ENCODE data around the gene GRM8. TPM values are rescaled to one million over a fixed set of nuclear protein-coding genes. Genes with fewer than 3 reads are reported as not detected.

Gene GRM8
- total RNA-seq, 1 experiment from 2014 or later = not detected

DNA sequence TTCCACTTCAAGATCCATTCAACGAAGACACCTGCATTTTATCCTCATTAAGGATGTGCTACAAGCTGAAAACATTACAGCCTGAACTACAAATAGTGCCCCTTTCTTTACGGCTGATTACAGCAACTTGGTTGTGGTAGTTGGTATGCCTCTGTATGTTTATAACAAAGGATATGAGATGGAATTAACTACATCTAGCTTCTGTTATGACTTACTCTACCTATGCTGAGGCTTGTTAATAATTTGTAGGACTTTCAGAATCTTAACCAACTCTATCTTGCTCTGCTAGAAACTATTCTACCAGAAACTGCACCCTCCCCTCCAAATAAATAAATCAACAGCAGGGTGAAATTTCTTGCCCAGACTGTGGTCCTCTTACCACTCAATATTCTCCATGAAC lies 448.1 kb downstream of the GRM8 start:
- TF ChIP-seq EZH2 (IDR thresholded peaks at IDR 0.05; ENCODE audit: low read length, unreplicated experiment) (no peak), EZH2phosphoT487 (IDR thresholded peaks at IDR 0.05; ENCODE audit: borderline replicate concordance, low read length) (no peak)
- TF ChIP-seq, protein P1, sequence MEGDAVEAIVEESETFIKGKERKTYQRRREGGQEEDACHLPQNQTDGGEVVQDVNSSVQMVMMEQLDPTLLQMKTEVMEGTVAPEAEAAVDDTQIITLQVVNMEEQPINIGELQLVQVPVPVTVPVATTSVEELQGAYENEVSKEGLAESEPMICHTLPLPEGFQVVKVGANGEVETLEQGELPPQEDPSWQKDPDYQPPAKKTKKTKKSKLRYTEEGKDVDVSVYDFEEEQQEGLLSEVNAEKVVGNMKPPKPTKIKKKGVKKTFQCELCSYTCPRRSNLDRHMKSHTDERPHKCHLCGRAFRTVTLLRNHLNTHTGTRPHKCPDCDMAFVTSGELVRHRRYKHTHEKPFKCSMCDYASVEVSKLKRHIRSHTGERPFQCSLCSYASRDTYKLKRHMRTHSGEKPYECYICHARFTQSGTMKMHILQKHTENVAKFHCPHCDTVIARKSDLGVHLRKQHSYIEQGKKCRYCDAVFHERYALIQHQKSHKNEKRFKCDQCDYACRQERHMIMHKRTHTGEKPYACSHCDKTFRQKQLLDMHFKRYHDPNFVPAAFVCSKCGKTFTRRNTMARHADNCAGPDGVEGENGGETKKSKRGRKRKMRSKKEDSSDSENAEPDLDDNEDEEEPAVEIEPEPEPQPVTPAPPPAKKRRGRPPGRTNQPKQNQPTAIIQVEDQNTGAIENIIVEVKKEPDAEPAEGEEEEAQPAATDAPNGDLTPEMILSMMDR (conservative IDR thresholded peaks at IDR 0.05; ENCODE audit: low read depth, low read length) = no peak
- H3K9me3 ChIP-seq (ENCODE audit: low read length) = no peaks in the 10 kb centered on the region
- BruUV-seq (replicated peaks) = no TSS peak
- no peak overlapping the region for H3K4me2 ChIP-seq (ENCODE audit: low read length)
- H3K9me2 ChIP-seq (replicated peaks; ENCODE audit: low read length) = no peaks in the 10 kb centered on the region
- no peaks in the 10 kb centered on the region for H3K27me3 ChIP-seq (ENCODE audit: low read length)
- ChIA-PET POLR2A (ENCODE audit: unreplicated experiment) (no interaction called here), CTCF (no interaction called here)
- H3K4me3 ChIP-seq (ENCODE audit: low read length) = no peak overlapping the region
- H3F3A ChIP-seq (ENCODE audit: low read length, unreplicated experiment) = no peaks in the 10 kb centered on the region
- H3K27ac ChIP-seq (ENCODE audit: low read length) = no peak overlapping the region
- no peaks in the 10 kb centered on the region for H4K20me1 ChIP-seq (ENCODE audit: low read length)
- no peaks in the 10 kb centered on the region for H3K4me1 ChIP-seq (ENCODE audit: insufficient read depth, low read length)
- H3K36me3 ChIP-seq (ENCODE audit: low read depth, low read length) = no peaks in the 10 kb centered on the region
- no peaks in the 10 kb centered on the region for H3K79me2 ChIP-seq (ENCODE audit: low read length)
- intact Hi-C loops (cut with micrococcal nuclease) = loop anchor here (5.0 kb wide), 1 partner anchor 1408 kb away; no protein-coding TSS in a partner anchor
- ATAC-seq (no peak), DNase-seq (no peak)
- no peak overlapping the region for H2AFZ ChIP-seq (ENCODE audit: low read length)
- H3K9ac ChIP-seq (ENCODE audit: low read length) = no peak overlapping the region

DNA sequence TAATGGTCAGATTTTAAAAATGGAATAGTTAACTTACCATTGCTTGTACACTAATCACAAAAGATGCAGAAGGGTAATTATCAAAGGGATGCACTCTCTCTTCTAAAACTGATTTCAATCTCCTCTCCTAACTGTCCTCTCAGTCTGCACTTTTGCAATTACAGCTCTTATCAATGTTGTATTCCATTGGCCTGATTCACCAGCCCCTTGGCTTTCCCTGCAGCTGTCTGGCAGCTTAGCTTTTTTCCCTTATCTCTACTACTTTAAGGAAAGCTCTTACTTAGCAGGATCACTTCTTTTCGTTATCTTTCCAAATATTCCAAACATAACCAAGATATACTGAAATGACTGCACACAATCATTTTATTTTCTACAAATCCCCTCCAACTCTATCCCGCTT lies 448.8 kb downstream of the GRM8 start:
- H3K9me2 ChIP-seq (replicated peaks; ENCODE audit: low read length) = no peaks in the 10 kb centered on the region
- ChIA-PET CTCF (no interaction called here), POLR2A (ENCODE audit: unreplicated experiment) (no interaction called here)
- H4K20me1 ChIP-seq (ENCODE audit: low read length) = no peaks in the 10 kb centered on the region
- intact Hi-C loops (cut with micrococcal nuclease) = loop anchor here (1.0 to 5.0 kb wide), 4 partner anchors 96 to 1408 kb away; no protein-coding TSS in a partner anchor
- no peak for DNase-seq
- no peaks in the 10 kb centered on the region for H3K27me3 ChIP-seq (ENCODE audit: low read length)
- no peak overlapping the region for H3K27ac ChIP-seq (ENCODE audit: low read length)
- H3K9ac ChIP-seq (ENCODE audit: low read length) = no peak overlapping the region
- ATAC-seq = no peak
- no peaks in the 10 kb centered on the region for H3K4me1 ChIP-seq (ENCODE audit: insufficient read depth, low read length)
- H3F3A ChIP-seq (ENCODE audit: low read length, unreplicated experiment) = no peaks in the 10 kb centered on the region
- H3K9me3 ChIP-seq (ENCODE audit: low read length) = no peaks in the 10 kb centered on the region
- H2AFZ ChIP-seq (ENCODE audit: low read length) = no peak overlapping the region
- TF ChIP-seq, protein P1 (conservative IDR thresholded peaks at IDR 0.05; ENCODE audit: low read depth, low read length) = no peak
- TF ChIP-seq EZH2 (IDR thresholded peaks at IDR 0.05; ENCODE audit: low read length, unreplicated experiment) = no peak
- no peak for TF ChIP-seq EZH2phosphoT487 (IDR thresholded peaks at IDR 0.05; ENCODE audit: borderline replicate concordance, low read length)
- H3K36me3 ChIP-seq (ENCODE audit: low read depth, low read length) = no peaks in the 10 kb centered on the region
- H3K79me2 ChIP-seq (ENCODE audit: low read length) = no peaks in the 10 kb centered on the region
- no TSS peak for BruUV-seq (replicated peaks)
- H3K4me3 ChIP-seq (ENCODE audit: low read length) = no peak overlapping the region
- H3K4me2 ChIP-seq (ENCODE audit: low read length) = no peak overlapping the region

DNA sequence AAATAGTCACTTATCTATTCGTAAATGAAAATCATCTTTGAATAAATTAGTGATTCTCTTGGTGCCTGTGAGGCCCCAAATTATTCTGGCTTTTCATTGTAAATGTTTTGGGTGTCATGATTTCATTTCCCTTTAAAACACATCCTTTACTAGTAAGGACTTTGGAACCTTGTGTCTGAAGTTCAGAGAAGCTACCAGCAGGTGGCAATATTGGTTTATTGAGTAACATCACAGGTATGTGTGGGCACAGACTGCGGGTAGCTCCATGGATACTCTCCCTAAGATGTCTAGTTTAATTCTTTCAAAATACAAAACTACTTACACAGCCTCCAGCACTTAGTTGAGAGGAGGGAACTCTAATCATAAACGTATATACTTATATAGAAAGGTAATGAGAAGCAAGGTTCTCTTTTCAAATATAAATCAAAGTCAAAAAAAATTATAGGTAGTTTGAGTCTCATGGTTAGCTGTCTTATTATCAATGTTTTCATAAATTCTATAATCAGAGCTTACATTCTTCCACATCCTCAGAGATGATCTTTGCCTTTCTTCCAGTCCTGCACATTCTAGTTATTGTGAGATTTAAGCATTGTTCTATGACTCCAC lies 449.6 kb downstream of the GRM8 start:
- TF ChIP-seq EZH2 (IDR thresholded peaks at IDR 0.05; ENCODE audit: low read length, unreplicated experiment) (no peak), EZH2phosphoT487 (IDR thresholded peaks at IDR 0.05; ENCODE audit: borderline replicate concordance, low read length) (no peak)
- TF ChIP-seq, protein P1 (conservative IDR thresholded peaks at IDR 0.05; ENCODE audit: low read depth, low read length) = peak; percentile 82
- no peaks in the 10 kb centered on the region for H3F3A ChIP-seq (ENCODE audit: low read length, unreplicated experiment)
- no peaks in the 10 kb centered on the region for H3K4me1 ChIP-seq (ENCODE audit: insufficient read depth, low read length)
- H3K4me2 ChIP-seq (ENCODE audit: low read length) = no peak overlapping the region
- no peaks in the 10 kb centered on the region for H3K27me3 ChIP-seq (ENCODE audit: low read length)
- H3K4me3 ChIP-seq (ENCODE audit: low read length) = no peak overlapping the region
- H3K9me3 ChIP-seq (ENCODE audit: low read length) = no peaks in the 10 kb centered on the region
- H3K27ac ChIP-seq (ENCODE audit: low read length) = no peak overlapping the region
- no peaks in the 10 kb centered on the region for H3K9me2 ChIP-seq (replicated peaks; ENCODE audit: low read length)
- no peak overlapping the region for H2AFZ ChIP-seq (ENCODE audit: low read length)
- no peak overlapping the region for H3K9ac ChIP-seq (ENCODE audit: low read length)
- intact Hi-C loops (cut with micrococcal nuclease) = loop anchor here (1.0 to 5.0 kb wide), 4 partner anchors 97 to 1409 kb away; no protein-coding TSS in a partner anchor
- no peaks in the 10 kb centered on the region for H4K20me1 ChIP-seq (ENCODE audit: low read length)
- BruUV-seq (replicated peaks) = no TSS peak
- H3K36me3 ChIP-seq (ENCODE audit: low read depth, low read length) = no peaks in the 10 kb centered on the region
- DNase-seq (peak; percentile 78), ATAC-seq (peak; percentile 92)
- H3K79me2 ChIP-seq (ENCODE audit: low read length) = no peaks in the 10 kb centered on the region
- CTCF ChIA-PET = interaction anchor here (0.6 to 1.1 kb wide), 3 partner anchors 97 to 711 kb away, joined by 3 to 5 read pairs (median 4); no protein-coding TSS in a partner anchor
- POLR2A ChIA-PET (ENCODE audit: unreplicated experiment) = no interaction called here

All from PC-3 (cell line).